HG03469 (cell line): ENCODE measurements around the gene RGS14.
"Not testable (repeated sequence)": the region's sequence is repeated elsewhere in the genome, so short reads cannot be mapped to it uniquely, and the experiment has no call there.

Source experiments
- ATAC-seq: cut with Tn5 transposase; IDR thresholded peaks from one replicate; pipeline ENCODE4 v1.9.1; 2021; ENCODE audit warnings: mild to moderate bottlenecking, moderate library complexity, moderate number of reproducible peaks; ENCODE audit not compliant: unreplicated experiment

The RGS14 gene

DNA sequence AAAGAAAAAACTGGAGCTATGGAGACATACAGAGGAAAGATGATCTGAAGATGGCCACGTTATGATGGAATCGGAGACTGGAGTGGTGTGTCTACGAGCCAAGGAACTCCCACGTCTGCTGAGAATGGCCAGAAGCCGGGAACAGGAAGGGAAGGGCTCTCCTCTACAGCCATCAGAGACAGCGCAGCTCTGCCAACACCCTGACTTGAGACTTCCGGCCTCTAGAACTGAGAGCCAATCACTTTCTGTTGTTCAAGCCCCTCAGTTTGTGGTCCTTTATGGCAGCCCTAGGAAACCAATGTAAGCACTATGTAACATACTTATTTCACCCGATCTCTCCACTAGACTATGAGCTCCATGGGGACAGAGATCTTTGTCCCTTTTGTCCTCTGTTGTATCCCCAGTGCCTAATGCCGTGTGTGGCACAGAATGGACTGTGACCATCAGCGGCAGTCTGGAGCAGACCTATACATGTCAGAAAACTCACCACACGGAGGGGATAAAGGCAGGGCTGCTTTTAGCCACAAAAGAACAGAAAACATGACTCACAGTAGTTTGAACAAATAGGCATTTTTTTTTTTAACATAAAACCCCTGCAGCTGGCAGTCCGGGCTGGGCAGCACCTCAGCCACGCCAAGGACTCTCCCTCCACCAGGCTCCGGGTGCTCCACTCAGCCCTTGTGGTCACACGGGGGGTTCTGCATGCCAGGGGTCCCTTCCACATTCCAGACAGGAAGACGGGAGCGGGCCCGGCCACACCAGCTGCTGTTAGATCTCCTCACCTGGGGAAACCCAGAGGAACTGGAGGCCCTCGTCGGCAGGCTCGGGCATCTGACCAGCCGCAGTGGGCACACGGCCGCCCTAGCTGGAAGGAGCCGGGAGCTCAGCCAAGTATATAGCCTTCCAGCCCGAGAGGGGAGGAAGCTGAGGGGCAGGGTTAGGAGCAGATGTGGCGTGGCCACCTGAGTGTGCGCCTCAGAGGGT is 29.9 kb upstream of the RGS14 start:
- no peak for ATAC-seq

DNA sequence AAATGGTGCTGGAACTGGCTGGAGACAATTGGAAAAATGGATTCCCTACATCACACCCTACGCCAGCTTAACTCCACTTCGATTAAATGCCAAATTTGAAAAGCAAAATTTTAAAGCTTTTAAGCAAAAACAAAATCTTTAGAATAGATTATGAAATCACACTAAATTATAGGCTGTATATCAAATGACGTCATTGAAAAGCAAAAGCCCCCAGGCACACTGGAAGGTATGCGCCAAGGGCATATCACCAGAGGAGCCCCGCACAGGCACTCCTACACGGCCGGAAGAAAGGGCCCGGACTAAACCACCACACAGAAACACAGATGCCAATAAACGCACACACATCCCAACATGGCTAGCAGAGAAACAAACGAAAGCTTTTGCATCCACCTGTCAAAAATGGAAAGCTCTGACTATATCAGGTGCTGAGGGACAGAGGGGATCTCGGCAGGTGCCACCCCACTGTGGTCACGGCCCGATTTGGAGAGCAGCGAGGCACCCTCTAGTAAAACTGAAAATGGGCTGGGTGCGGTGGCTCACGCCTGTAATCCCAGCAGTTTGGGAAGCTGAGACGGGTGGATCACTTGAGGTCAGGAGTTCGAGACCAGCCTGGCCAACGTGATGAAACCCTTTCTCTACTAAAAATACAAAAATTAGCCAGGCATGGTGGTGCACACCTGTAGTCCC is 29.0 kb upstream of the RGS14 start:
- no peak for ATAC-seq

DNA sequence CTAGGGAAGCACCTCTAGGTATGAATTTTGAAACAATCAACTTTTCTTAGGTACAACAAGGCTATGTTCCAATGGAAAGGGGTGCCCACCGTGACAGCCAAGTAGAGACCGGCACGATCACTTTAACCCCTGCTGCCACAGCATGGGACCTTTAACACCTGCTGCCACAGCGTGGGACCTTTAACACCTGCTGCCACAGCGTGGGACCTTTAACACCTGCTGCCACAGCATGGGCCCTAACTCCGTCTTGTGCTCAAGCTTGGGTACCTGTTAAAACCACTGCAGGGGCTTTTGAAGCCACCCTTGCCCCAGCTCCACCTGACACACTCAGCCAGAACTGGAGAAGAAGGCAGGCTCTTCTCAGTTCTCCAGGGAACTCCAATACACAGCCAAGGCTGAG is 27.8 kb upstream of the RGS14 start:
- no peak for ATAC-seq

DNA sequence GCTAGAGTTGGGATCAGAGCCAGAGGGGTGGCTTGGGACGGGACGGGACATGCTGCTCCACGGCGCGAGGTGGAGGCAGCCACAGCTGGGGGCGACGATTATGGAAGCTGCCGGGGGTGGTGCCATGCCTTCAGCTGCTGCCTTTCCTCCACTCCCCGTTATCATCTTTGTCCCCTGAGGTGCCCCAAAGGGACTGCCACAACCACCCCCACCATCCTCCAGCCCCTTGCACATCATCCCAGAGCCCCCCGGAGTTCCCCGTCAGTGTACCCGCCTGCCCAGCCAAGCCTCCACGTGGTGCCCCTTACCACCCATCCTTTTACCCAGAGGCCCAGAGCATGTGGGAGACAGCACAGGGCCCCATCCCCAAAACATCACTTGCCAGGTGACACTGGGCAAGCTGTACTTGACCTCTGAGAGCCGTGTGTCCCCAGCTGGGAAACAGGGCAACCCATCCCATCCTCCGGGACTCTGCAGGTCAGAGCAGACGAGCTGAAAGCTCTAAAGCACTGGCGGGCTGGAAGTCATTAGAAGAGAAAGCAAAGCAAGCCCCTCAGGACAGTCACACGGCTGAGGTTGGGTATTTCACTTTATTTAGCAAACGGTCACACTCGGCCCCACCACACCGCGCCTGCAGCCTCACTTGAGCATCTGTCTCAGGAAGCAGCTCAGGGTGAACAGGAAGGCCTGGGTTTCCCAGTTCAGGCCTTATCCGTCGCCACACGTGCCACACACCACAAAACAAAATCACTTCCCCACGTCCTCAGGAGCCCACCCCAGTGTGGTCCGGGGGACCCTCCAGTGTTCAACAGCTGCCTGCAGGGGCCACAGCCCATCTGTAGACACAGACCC is 26.5 kb upstream of the RGS14 start:
- ATAC-seq = no peak

DNA sequence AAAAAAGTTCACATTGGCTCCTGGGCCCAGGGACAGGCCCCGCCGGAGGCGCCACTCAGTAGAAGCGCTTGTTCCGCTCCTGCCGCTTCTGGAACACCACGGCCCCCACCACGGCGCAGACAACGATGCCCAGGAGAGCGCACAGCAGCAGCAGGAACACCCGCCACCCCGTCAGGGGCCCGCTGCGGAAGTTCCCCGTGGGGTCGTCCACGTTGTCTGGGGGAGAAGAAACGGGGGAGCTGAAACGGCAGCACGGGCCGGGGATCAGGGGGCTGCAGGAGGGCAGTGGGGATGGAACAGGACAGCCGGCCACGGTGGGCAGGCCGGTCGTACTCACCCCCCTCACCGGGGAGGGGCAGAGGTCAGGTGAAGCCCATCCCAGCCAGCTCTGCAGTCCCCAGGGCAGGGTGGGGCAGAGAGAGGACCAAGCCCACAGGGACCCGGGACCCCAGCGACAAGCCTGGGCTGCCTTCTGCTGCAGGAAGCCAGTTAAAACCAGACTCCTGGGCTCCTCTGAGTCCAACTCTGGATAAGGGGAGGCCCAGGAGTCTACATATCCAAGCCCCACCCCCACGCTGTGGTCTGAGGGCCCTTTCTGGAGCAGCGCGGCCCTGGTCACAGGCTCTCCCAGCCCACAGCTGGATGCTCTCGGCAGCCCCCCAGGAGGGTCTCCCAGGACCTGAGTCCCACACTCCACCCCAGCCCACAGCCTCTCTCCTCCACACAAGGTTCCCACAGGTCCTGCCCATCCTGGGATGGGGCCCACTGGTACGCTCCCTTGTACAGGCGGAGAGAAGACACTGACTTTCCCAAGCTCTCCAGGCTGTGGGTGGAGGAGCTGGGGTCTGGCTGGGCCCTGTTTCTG is 25.5 kb upstream of the RGS14 start:
- ATAC-seq = no peak

DNA sequence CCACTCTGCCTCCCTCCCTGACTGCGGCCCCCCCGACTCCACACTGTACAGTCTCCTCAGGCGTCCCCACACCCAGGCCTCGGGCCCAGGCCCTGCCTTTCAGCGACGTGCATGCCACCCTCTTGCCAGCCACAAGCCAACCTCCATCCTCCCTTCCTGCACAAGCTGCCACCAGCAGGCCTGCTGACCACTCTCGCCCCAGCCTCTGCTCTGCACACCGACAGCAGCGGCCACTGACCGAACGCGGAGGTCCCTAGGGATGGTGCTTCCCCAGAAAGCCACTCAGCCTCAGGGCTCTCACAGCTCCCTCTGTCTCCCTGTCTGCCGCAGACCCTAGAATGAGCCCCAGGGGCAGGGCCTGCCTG is 24.8 kb upstream of the RGS14 start:
- ATAC-seq = no peak

DNA sequence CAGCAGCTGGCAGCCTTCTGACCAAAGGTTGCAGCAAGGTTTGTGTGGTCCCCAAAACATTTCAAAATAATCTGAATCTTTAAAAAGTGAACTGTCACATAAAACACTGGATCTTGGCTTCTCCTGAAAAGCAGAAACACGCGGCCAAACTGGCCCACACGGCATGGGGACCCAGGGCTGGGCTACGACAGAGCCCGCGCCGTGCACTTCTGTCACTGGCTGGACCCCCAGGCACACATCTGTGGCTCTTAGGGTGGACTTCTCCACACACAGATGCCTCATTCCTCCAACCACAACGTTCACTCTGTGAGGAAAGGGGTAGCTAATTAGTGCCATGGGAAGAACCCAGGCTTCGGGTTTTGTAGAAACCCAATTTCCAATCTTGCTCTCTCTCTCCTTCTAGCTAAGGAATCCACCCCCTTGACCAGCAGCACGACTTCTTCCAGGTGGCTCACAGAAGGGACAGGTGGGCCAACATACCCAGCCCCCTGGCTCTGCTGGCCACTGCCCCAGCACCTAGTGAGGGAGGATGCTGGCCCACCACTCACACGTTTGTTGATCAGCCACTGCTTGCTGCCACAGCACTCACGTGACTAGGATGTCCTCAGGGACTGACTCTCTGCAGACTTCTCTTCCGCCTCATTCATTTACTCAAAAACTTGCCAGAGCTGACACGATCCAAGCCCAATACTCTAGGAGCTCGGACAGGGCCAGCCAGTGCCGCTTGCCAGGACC is 24.1 kb upstream of the RGS14 start:
- ATAC-seq = no peak

DNA sequence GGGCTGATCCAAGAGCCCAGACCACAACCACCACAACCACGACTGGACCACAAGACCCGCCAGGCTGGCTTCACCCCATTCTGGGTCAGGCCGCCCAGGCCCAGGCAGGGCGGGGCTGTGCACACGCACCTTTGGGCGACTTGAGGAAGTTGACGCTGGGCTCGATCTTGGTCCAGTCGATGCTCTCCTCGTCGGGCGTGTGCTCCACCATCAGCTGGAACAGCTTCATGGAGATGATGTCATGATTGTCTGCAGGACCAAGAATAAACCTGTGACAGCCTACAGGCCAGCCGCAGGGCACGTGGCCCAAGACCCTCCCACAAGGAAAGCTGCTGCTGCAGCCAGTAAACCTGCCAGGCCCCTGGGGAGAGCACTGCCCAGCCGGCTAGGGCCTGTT is 23.6 kb upstream of the RGS14 start:
- ATAC-seq = no peak

DNA sequence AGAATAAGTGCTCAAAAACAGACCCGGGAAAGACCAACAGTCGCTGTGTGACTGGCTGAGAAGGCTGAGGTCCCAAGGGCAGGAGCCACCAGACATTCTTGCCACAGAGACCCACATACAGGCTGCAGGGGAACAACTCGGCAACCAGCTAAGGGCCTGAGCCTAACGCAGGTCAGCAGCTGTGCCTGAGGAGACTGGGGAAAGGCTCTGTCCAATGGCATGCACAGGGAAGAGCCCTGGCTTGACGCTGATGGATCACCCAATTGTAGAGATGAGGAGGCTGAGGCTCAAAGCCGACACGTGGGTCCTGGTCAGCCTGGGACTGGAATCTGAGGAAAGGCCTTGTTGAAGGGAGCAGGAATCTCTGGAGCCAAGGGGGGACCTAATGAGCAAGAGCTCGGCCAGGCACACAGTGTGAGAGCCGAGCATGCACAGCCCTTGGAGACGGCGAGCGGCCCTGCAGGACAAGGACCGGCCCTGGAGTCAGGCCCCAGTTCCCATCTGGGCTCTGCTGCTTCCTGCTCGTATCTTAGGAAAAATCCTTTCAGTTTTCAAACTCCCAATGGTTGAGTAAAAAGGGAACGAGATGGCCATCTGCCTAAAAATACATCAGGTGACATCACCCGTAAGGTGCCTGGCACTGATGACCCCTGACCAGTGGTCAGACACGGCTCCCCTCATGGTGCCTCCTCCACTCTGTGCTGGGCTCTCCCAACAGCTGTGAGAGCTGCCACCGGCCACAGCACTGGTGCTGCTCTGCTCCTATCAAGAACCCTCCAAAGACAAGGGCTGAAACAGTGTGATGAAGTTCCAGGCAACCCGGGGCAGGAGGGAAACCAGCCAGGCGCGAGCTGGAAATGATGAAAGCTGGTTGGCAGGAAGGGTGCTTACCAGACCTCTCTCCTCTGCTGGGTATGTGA is 22.7 kb upstream of the RGS14 start:
- no peak for ATAC-seq

DNA sequence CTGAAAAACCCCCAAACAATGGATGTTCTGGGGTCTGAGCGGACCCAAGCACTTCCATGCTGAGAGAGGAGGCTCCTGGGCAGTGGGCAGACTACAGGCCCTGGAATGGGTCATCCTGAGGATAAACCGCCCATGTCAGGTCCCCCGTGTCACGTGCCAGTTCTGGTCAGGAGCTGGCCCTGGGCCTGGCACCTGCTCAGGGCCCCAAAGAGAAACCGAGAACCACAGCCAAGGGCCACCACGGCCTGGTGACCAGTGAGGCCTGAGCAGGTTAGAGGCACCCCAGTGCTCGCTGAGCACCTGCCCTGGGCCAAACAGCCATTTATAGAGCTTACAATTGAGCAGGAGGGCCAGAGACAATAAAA is 22.0 kb upstream of the RGS14 start:
- no peak for ATAC-seq

DNA sequence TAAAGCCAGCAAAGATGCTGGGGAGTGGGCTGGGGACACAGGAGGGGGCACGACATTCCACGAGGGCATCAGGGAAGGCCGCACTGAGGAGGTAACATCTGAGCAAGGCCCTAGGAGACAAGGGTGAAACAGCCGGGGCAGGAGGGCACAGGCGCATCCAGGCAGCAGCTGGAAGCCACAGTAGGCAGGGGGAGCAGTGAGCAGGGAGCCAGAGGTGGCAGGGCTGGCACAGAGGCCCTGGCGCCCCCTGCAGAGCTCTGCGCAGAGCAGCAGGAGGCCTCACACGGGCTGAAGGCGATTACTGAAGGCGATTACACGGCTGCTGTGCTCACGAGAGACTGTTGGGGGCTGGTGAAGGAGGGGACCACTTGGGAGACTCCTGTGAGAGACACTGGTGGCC is 21.6 kb upstream of the RGS14 start:
- ATAC-seq = no peak

DNA sequence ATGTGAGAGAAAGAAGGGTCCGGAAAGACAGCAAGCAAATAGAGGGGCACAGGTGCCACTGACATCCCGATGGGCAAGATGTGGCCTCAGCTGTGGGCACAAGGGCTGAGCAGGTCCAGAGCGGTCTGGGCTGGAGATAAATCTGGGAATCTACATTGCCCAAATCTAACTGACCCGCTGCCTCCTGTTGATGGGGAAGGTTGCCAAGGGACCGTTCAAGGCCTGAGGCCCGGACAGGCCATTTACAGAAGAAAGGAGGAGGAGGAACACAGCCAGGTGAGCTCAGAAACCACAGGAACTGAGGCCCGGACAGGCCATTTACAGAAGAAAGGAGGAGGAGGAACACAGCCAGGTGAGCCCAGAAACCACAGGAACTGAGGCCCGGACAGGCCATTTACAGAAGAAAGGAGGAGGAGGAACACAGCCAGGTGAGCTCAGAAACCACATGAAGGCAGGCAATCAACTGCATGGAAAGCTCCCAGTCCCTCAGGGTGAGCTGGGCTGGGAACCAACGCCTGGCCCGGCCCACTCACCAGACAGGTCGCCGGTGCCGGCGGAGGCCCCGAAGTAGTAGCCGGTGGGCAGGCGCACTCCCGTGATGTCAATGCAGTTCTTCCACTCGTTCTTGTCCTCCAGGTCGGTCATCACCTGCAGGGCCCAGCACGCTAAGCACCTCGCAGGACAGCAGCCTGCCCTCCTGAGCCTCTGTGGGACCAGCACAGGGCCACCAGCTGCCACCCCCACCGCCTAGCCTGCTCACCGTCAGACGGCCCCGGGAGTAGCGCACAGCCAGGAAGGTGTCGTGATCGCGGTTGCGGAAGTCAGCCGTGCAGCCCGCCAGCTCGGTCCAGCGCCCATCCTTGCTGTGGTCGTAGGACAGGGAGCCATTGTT is 20.9 kb upstream of the RGS14 start:
- ATAC-seq = no peak

DNA sequence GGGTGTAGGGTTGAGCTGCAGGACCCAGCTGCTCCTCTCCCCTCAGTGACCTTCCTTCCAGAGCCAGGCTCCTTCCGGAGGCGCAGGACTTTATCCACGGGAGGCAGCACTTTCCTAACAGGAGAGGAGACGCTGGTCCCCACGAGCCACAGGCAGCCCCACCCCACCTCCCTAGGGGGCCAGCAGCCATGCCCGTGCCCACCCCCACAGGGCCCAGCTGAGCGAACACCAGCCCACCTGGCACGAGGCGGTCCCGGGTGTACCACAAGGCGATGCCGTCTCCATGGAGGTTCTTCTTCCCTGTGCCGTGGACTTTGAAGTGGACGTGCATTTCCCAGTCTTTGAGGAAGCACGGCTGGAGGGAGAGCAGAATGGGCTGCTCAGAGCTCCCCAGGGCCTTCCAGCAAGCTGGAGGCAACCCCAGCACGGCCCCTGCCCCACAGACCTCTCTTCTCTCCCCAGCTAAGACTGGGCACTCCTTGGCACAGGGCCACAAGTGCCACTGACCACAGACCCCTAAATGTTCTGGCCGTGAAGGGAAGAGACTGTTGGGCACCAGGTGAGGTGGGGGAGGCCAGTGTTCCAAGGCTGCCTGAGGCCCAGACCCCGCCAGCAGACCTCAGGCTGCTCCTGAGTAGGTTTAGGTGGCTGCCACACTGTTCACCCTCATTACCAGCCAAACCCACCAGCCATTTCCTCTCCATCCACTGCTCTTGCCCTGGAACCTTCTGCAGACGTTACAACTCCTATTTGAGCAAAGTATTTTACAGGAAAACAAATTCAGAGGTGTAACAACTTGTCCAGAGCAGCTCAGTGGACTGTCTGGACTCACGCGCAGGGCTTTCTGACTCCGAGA is 19.2 kb upstream of the RGS14 start:
- no peak for ATAC-seq

DNA sequence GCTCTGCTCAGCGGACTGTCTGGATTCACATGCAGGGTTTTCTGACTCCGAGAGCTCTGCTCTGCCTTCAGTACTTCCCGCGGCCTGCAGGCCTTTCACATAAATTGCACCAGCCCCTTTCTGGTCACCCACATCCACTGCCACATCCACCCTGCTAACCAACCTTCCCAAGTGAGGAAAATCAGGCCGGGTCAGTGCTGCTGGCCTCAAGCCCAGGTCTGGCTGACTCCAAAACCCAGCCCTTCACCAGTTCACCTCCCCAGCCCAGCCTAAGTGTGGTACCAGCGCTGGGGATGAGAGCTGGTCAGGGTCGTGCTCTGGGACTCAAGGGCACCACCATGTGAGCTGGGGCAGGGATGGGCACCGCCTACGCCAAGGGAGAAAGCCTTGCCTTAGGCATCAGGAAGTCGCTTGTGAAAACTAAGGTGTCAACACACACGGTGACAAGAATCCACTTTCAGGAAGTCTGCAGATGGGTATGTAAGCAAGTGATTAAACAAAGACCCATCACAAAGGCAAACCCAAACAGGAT is 18.6 kb upstream of the RGS14 start:
- ATAC-seq = no peak

DNA sequence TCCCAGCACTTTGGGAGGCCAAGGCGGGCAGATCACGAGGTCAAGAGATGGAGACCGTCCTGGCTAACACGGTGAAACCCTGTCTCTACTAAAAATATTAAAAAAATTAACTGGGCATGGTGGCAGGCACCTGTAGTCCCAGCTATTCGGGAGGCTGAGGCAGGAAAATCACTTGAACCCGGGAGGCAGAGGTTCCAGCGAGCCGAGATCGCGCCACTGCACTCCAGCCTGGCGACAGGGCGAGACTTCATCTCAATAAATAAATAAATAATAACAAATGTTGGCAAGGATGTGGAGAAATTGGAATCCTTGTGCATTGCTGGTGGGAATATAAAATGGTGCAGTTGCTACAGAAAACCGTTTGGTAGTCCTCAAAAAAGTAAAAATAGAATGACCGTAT is 14.7 kb upstream of the RGS14 start:
- ATAC-seq = not testable (repeated sequence)

DNA sequence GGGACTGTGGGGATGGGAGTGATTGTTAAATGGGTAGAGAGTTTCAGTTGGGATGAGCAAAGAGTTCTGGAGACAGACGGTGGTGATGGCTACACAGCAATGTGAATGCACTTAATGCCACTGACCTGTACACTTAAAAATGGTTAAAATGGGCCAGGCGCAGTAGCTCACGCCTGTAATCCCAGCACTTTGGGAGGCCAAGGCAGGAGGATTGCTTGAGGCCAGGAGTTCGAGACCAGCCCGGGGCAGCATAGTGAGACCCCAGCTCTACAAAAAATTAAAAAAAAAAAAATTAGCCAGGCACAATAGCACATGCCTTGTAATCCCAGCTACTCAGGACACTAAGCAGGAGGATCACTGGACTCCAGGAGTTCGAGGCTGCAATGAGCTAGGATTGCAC is 13.9 kb upstream of the RGS14 start:
- ATAC-seq = no peak

DNA sequence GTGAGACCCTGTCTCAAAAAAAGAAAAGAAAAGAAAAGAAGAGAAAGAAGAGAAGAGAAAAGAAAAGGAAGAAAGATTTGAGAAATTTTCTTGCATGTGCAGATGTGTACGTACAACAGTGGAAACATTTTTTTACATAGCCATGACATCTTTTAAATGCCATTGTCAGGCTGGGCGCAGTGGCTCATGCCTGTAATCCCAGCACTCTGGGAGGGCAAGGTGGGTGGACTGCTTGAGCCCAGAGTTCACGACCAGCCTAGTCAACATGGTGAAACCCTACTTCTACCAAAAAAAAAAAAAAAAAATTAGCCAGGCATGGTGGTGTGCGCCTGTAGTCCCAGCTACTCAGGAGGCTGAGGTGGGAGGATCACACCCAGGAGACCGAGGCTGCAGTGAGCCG is 12.8 kb upstream of the RGS14 start:
- ATAC-seq = no peak
